GM19395 (cell line): ENCODE results near the gene NCBP1.
"Not testable (repeated sequence)": the region's sequence is repeated elsewhere in the genome, so short reads cannot be mapped to it uniquely, and the experiment has no call there.

Experiments
- ATAC-seq: cut with Tn5 transposase; IDR thresholded peaks from one replicate; pipeline ENCODE4 v1.9.1; 2021; ENCODE audit warnings: mild to moderate bottlenecking, moderate library complexity; ENCODE audit not compliant: unreplicated experiment

Gene NCBP1, protein sequence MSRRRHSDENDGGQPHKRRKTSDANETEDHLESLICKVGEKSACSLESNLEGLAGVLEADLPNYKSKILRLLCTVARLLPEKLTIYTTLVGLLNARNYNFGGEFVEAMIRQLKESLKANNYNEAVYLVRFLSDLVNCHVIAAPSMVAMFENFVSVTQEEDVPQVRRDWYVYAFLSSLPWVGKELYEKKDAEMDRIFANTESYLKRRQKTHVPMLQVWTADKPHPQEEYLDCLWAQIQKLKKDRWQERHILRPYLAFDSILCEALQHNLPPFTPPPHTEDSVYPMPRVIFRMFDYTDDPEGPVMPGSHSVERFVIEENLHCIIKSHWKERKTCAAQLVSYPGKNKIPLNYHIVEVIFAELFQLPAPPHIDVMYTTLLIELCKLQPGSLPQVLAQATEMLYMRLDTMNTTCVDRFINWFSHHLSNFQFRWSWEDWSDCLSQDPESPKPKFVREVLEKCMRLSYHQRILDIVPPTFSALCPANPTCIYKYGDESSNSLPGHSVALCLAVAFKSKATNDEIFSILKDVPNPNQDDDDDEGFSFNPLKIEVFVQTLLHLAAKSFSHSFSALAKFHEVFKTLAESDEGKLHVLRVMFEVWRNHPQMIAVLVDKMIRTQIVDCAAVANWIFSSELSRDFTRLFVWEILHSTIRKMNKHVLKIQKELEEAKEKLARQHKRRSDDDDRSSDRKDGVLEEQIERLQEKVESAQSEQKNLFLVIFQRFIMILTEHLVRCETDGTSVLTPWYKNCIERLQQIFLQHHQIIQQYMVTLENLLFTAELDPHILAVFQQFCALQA

GRCh38 chr9:97632985-97633858 is at the start of gene NCBP1, which contains the start of gene TSTD2:
TSS of gene NCBP1 (plus strand) at chr9:97633821. CDS start at chr9:97633882, 61 bp downstream.
TSS of gene TSTD2 (minus strand) at chr9:97633368. CDS start at chr9:97627562, 5,806 bp downstream.
- peak; percentile 84 for ATAC-seq

- ATAC-seq: not testable (repeated sequence)
These were observed 48.8 kb upstream of the NCBP1 start for GRCh38 chr9:97584778-97585177.

DNA sequence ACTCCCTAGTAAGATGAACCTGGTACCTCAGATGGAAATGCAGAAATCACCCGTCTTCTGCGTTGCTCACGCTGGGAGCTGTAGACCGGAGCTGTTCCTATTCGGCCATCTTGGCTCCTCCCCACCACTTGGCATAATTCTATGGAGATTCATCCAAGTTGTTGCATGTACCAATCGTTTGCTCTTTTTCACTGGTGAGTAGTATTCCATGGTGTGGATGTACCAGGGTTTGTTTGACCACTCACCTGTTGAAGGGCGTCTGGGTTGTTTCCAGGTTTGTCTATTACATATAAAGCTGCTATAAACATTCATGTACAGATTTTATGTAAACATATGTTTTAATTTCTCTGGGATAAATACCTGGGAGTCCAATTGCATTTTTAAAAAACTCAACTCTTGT is 46.7 kb upstream of the NCBP1 start:
- ATAC-seq: not testable (repeated sequence)

DNA sequence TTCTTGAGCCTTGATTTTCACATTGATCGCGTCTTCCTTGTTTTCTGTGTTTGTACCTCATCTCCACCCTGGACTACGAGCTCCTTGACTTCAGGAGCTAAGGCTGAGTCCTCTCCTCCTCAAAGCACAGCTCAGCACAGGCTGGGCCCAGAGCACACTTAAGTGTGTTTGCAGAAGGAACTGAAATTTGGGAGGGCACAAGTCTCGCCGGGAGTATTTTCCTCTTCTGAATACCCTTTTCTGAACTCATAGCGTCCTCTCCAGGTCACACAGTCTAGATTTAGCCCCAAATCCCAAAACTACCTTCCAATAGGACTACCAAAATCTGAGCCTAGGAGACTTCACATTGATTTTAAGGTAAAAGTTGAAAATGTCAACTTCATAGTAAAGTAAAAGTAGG is 42.1 kb upstream of the NCBP1 start:
- no peak for ATAC-seq

DNA sequence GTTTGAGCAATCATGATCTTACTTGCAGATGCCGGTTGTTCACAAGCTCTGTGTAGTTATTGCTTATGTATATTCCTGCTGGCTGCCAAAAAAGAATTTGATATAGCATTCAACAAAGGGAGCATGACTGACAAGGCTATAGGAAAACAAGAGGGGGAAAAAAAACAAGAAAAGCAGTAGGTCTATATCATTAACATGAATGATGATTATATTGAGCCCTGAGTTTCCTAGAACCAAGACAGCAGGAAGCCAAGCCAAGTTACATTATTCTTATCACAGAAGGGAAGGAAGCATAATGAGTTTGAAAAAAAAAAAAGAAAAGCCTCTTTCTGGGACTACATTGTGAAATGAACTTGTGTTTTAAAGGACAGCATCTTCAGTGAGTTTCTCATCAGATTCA is 41.5 kb upstream of the NCBP1 start:
- no peak for ATAC-seq

GRCh38 chr9:97593960-97594359 is 39.7 kb upstream of the NCBP1 start:
- ATAC-seq: no peak

DNA sequence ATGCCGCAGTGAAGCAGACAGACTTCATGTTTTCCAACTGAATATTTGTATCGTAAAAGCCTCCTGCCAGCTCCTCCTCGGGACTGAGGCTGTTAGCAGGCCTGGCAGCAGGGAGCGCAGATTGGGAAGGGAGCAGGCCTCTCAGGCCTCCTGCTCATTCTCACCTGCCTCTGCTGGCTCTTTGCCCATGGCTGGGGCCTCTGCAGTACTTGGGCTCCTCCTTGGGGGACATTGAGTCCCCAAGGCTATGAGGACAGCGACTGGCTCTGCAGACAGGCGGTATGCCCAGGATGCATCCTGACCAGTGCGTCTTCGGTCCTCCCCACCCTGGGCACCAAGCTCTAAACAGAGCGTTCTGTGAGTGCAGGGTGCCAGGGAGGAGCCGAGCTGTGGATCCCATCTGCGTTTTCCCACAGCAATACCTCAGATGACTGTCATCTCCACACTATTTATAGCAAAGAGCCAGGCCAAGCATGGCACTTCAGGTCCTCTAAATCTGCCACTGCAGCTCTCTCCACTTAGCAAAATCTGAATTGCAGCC is 39.2 kb upstream of the NCBP1 start:
- no peak for ATAC-seq

DNA sequence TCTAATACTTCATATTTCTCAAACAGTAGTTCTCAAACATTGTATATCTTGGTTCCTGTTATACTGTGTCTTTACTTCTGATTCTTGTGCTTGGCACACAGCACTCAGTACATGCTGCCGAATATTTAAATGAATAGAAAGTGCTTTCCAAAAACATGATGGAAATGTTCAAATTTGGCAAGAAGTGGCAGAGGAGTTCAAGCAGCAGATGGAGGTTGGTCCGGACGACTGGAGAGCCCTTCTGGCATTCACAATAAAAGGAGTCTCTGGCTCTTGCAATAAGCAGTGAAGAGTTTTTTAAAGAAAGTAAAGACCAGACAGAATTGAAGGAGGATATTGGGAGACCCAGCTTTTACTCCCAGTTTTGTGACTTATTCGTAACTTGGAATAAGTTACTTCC is 36.7 kb upstream of the NCBP1 start:
- ATAC-seq: no peak

GRCh38 chr9:97598461-97599288 is 34.9 kb upstream of the NCBP1 start:
- peak; percentile 92 for ATAC-seq

DNA sequence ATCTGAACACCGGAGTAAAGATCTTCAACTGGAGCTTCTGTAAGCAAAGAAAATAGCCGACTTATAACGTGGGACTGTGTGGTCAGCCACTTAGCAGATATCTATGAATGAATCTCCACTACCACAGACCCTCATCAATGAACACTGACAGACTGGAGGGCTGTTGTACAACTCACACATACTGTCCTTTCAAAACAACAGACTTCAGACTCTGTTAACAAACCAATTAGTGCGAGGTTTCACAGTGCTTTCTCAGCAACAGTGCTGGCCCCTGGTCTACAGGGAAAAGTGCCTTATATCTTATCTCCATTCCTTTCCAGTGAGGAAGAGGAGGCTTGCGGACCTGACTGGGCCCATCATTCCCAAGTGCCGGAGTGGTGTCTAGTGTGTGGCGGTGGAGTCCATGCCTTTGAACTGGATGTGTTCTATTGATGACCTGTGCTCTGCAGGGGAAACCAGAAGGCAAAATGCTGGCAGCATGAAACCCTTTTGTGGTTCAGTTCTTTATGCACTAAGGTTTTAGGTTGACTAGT is 34.2 kb upstream of the NCBP1 start:
- no peak for ATAC-seq

DNA sequence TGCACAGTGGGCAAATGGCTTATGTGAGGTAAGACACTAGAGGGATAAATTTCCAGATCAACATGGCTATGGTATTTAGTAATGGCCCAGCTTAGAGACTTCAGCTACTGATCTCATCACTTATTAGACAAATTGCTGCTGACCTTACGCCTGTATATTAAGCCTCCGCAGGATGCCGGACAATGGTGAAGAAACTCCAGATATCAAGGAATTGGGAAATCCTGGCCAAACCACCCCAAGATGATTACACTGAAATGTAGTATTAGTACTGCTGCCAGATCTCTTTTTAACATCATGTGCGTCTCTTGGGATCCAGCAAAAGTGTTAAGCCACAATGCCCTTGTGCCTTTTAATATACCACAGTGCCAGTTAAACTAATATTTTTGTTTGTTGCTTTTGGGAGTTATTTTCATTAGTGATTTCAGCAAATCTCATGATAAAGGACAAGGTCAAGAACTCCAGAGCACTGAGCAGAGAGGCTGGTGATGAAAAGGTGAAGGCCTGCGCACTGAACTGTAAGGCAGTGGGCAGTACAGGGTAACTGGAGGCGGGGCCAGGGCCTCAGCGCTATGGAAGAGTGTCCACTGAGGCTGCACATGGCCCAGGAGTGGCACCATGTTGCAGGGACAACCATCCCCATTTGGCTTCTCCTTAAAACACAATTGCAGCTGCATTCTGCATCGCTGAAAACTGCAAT is 32.9 kb upstream of the NCBP1 start:
- no peak for ATAC-seq

DNA sequence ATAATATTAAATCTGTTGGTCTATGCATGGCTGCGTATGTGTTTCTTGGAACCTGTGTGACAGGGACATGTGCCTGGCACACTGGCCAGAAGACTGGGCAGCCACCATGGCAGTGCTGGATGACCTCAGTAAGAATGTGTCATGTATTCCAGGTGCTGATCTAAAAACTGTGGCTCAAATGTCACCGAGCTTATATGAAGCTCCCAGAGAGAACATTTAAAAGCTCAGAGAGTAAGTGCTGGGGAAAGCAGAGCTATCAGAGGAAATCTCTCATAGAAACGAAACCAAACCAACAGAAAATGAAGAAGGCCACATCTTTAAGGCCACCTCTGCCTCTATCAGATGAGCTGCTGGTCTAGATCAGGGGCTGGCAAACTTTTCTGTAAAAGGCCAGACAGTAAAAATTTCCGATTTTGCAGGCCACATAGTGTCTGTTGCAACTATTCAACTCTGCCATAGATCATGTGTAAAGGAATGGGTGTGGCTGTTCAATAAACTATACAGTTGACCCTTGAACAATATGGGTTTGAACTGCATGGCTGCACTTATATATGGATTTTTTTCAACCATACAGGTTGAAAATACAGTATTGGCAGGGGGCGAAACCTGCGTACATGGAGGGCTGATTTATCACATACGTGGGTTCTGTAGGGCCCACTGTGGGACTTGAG is 32.3 kb upstream of the NCBP1 start:
- ATAC-seq: no peak

- ATAC-seq: no peak
These were observed 31.2 kb upstream of the NCBP1 start for GRCh38 chr9:97602430-97602829.

- no peak for ATAC-seq
These were observed 28.5 kb upstream of the NCBP1 start for GRCh38 chr9:97604901-97605645.

- ATAC-seq: no peak
These were observed 18.1 kb upstream of the NCBP1 start for GRCh38 chr9:97615439-97616072.

DNA sequence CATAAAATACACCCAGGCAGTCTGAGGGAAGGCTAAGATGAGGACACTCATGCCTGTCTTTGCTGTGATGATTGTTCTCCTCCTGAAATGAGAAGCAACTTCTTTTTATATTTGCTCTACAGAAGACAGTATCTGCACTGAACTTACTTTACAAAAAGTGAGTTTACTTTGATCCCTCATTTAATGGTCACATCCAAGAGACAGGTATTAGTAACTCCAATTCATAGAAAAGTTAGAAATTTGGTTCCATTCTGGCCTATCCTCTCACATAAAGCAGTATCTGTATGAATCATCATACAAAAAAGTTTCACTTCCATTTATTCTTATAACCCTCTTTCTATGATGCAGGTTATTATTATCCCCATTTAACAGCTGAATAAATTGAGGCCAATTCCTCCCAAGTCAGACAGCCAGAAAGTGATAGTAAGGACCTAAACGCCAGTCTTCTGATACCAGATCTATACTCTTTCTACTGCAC is 15.6 kb upstream of the NCBP1 start:
- ATAC-seq: peak; percentile 68

DNA sequence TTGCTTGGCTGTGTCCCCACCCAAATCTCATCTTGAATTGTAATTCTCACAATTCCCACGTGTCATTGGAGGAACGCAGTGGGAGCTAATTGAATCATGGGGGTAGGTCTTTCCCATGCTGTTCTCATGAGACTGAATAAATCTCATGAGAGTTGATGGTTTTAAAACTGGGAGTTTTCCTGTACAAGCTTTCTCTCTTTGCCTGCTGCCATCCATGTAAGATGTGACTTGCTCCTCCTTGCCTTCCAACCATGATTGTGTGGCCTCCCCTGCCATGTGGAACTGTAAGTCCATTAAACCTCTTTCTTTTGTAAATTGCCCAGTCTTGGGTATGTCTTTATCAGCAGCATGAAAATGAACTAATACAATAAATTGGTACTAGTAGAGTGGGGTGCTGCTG is 13.6 kb upstream of the NCBP1 start:
- ATAC-seq: not testable (repeated sequence)
